Urothelium cell line (cell line): ENCODE measurements around the gene TCIRG1.

ENCODE experiments used
- DNase-seq: peaks from one replicate; pipeline ENCODE4 v3.0.0; 2011; ENCODE audit warnings: low spot score, mixed read lengths
- FAIRE-seq: peaks from 2 replicates; lab custom pipeline; 2011; peaks lifted over from hg19 to GRCh38; lab: Jason Lieb, UNC

The TCIRG1 gene

GRCh38 chr11:68004551-68005335 is 34.1 kb upstream of the TCIRG1 start:
- DNase-seq (no peak), FAIRE-seq (no peak)

GRCh38 chr11:68006606-68007166 is 32.1 kb upstream of the TCIRG1 start:
- no peak for DNase-seq
- no peak for FAIRE-seq

GRCh38 chr11:68007498-68008380 is 31.1 kb upstream of the TCIRG1 start:
- peak; percentile 32 for FAIRE-seq
- DNase-seq, result no peak

- DNase-seq (peak; percentile 53), FAIRE-seq (peak; percentile 62)
Observed at GRCh38 chr11:68008381-68009337, 30.2 kb upstream of the TCIRG1 start.

GRCh38 chr11:68009391-68010089 is 29.3 kb upstream of the TCIRG1 start:
- FAIRE-seq (no peak), DNase-seq (no peak)

- peak; percentile 87 for DNase-seq
Observed at GRCh38 chr11:68010090-68011041, 28.5 kb upstream of the TCIRG1 start, which contains the start of gene ALDH3B1. Gene ALDH3B1 (plus strand): TSS chr11:68010327. CDS start chr11:68015298, 4,971 bp downstream.

GRCh38 chr11:68011051-68011943 is 27.5 kb upstream of the TCIRG1 start:
- FAIRE-seq (no peak), DNase-seq (no peak)

More at GRCh38 chr11:68010090-68011041, 28.5 kb upstream of the TCIRG1 start, which contains the start of gene ALDH3B1:
- FAIRE-seq, result peak; percentile 90

- DNase-seq (no peak), FAIRE-seq (no peak)
Observed at GRCh38 chr11:68012044-68012842, 26.6 kb upstream of the TCIRG1 start.

- FAIRE-seq (peak; percentile 62), DNase-seq (peak; percentile 89)
Observed at GRCh38 chr11:68012843-68013610, 25.8 kb upstream of the TCIRG1 start.

- no peak for DNase-seq
- peak; percentile 23 for FAIRE-seq
Observed at GRCh38 chr11:68013611-68014156, 25.1 kb upstream of the TCIRG1 start.

- DNase-seq, result peak; percentile 86
- FAIRE-seq, result peak; percentile 97
Observed at GRCh38 chr11:68014157-68014946, 24.5 kb upstream of the TCIRG1 start.

GRCh38 chr11:68014947-68015447 is 23.8 kb upstream of the TCIRG1 start:
- DNase-seq, result no peak
- no peak for FAIRE-seq

GRCh38 chr11:68015467-68015866 is 23.4 kb upstream of the TCIRG1 start:
- FAIRE-seq, result no peak

GRCh38 chr11:68016161-68016903 is 22.5 kb upstream of the TCIRG1 start:
- DNase-seq (no peak), FAIRE-seq (no peak)

More at GRCh38 chr11:68015467-68015866, 23.4 kb upstream of the TCIRG1 start:
- DNase-seq, result no peak
